C4-2B (cell line): ENCODE results near the gene PDP2.

Experiments used
- H3K27ac ChIP-seq: fragments of 450-650 bp; 2 replicates; pipeline ENCODE4 v1.5.1; 2017
- CTCF ChIP-seq: fragments of 450-650 bp; conservative IDR thresholded peaks from 2 replicates; pipeline ENCODE4 v1.5.1; 2017; ENCODE audit warnings: mild to moderate bottlenecking
- ZFX ChIP-seq: fragments of 450-650 bp; IDR thresholded peaks from 2 replicates; pipeline ENCODE4 v1.6.1; 2017

Gene PDP2

GRCh38 chr16:66911112-66911511 is 30.8 kb downstream of the PDP2 start:
- H3K27ac ChIP-seq: no peak overlapping the region
- TF ChIP-seq ZFX: no peak
- TF ChIP-seq CTCF: no peak

GRCh38 chr16:66911801-66912200 is 31.5 kb downstream of the PDP2 start:
- no peak overlapping the region for H3K27ac ChIP-seq
- TF ChIP-seq ZFX (no peak), CTCF (no peak)

GRCh38 chr16:66913081-66913480 is 32.8 kb downstream of the PDP2 start:
- no peak overlapping the region for H3K27ac ChIP-seq
- TF ChIP-seq ZFX (no peak), CTCF (no peak)

- TF ChIP-seq ZFX (no peak), CTCF (no peak)
- H3K27ac ChIP-seq: no peak overlapping the region
Observed at GRCh38 chr16:66913711-66914110, 33.4 kb downstream of the PDP2 start.

GRCh38 chr16:66914541-66914940 is 34.2 kb downstream of the PDP2 start:
- no peak overlapping the region for H3K27ac ChIP-seq
- TF ChIP-seq CTCF (no peak), ZFX (no peak)

- no peak overlapping the region for H3K27ac ChIP-seq
- TF ChIP-seq CTCF: no peak
- TF ChIP-seq ZFX: no peak
Observed at GRCh38 chr16:66915041-66915440, 34.7 kb downstream of the PDP2 start.

GRCh38 chr16:66916518-66916917 is 36.2 kb downstream of the PDP2 start:
- H3K27ac ChIP-seq: no peak overlapping the region
- TF ChIP-seq ZFX (no peak), CTCF (no peak)
